ENCODE data around the gene TACC2.

DNA sequence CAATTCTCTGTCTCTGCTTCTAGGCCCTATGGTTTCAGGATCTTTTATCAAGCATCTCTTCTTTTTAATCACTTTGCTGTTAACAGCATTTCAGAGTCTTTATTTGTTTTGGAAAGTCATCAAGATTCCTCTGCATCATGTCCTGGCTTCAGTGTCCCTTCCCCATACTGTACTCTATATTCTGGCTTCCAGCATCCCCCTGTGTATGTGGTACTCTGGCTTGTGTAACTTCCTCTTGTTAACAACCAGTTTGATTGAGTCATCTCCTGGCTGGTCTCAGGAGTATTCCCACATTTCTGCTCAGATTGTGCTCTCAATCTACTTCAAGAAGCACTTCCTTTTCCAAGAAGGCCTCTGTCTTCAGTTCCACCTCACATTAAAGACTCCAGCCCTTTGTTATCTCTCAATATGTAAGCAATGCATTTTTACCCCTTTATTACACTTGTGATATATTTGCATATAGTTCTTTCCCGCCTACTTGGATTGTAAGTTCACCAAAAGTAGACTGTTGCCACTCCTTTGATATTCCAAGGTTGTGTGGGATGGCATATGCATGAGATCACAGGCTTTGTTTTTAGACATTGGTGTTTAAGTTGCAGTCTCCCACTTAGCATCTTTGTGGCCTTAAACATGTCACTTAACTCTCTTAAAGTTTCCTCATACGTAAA is 46.1 kb upstream of the TACC2 start:
- TF ChIP-seq, protein P1, sequence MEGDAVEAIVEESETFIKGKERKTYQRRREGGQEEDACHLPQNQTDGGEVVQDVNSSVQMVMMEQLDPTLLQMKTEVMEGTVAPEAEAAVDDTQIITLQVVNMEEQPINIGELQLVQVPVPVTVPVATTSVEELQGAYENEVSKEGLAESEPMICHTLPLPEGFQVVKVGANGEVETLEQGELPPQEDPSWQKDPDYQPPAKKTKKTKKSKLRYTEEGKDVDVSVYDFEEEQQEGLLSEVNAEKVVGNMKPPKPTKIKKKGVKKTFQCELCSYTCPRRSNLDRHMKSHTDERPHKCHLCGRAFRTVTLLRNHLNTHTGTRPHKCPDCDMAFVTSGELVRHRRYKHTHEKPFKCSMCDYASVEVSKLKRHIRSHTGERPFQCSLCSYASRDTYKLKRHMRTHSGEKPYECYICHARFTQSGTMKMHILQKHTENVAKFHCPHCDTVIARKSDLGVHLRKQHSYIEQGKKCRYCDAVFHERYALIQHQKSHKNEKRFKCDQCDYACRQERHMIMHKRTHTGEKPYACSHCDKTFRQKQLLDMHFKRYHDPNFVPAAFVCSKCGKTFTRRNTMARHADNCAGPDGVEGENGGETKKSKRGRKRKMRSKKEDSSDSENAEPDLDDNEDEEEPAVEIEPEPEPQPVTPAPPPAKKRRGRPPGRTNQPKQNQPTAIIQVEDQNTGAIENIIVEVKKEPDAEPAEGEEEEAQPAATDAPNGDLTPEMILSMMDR (IDR thresholded peaks at IDR 0.05; ENCODE audit: insufficient read depth, low read length, poor library complexity, severe bottlenecking), result no peak
- TF ChIP-seq EZH2phosphoT487 (conservative IDR thresholded peaks at IDR 0.05; ENCODE audit: low read length), result no peak
